Lower lobe of right lung (tissue), 2 donors: ENCODE results near the gene FOXD3. TPM values are rescaled to one million over a fixed set of nuclear protein-coding genes. Genes with fewer than 3 reads are reported as not detected.
A peak's percentile ranks its signal among the peaks of the same experiment; 100 is the strongest.

ENCODE experiments used
- ATAC-seq, 2 donors: fragments of 200-7000 bp; cut with Tn5 transposase; one replicate each; pipeline ENCODE4 v1.9.1; 2020 to 2022; ENCODE audit warnings: mild to moderate bottlenecking in 2 of 2, moderate library complexity in 2 of 2
- DNase-seq: peaks from one replicate; pipeline ENCODE4 v3.0.0-alpha.2; 2020
- H3K27ac ChIP-seq: fragments of 200-600 bp; one replicate; pipeline ENCODE4 v1.8.0; 2022
- H3K27me3 ChIP-seq: fragments of 200-600 bp; one replicate; pipeline ENCODE4 v1.8.0; 2022; ENCODE audit warnings: low read depth
- H3K36me3 ChIP-seq: fragments of 200-600 bp; one replicate; pipeline ENCODE4 v1.8.0; 2022; ENCODE audit warnings: mild to moderate bottlenecking
- H3K4me1 ChIP-seq: fragments of 200-600 bp; one replicate; pipeline ENCODE4 v1.8.0; 2022
- H3K4me3 ChIP-seq: fragments of 200-600 bp; one replicate; pipeline ENCODE4 v1.8.0; 2022; ENCODE audit warnings: mild to moderate bottlenecking
- H3K9me3 ChIP-seq: fragments of 200-600 bp; one replicate; pipeline ENCODE4 v1.8.0; 2022
- CTCF ChIP-seq: fragments of 200-600 bp; IDR thresholded peaks from one replicate; pipeline ENCODE4 v1.8.0; 2022; ENCODE audit warnings: antibody characterized with exemption, mild to moderate bottlenecking
- intact Hi-C: fragments of 100-400 bp; cut with DNase I; formaldehyde crosslinking; loops from one replicate; pipeline ENCODE4 v1.11.0; 2022
- microRNA-seq: library from miRNA; unstranded; fragments of <30 nt; microRNA quantifications from one replicate; pipeline ENCODE4 v1.2.0, GENCODE V29; 2020; ENCODE audit warnings: borderline number of aligned reads
- total RNA-seq: library from RNA; stranded (reverse); fragmentation: NEBNext Ultra II Directional; extraction: Animal tissue kit (Norgen Biotek cat#: 25700); gene quantifications from one replicate; pipeline ENCODE4 v1.2.1, GENCODE V29; 2021
- donor health status: DM: no; HTN: yes; CAD: no; lungs with severe emphysema.

The FOXD3 gene
- total RNA-seq, 1 donor from 2014 or later = not detected

- Histone ChIP-seq H3K27me3 (no peaks in the 10 kb centered on the region), H3K27ac (peak within 1 kb of the TSS; percentile 83), H3K4me1 (peaks cover 14% of the 10 kb centered on the region), H3K4me3 (peak within 1 kb of the TSS; percentile 86), H3K36me3 (peaks cover 16% of the 10 kb centered on the region), H3K9me3 (no peaks in the 10 kb centered on the region)
- DNase-seq (peak; percentile 97), ATAC-seq (peak; percentile 100)
- no peak for TF ChIP-seq CTCF
- intact Hi-C loops = no loop called here
Measured at GRCh38 chr1:63367215-63368103, 45.1 kb downstream of the FOXD3 start, which contains the start of gene ALG6. TSS of gene ALG6 (plus strand) at chr1:63367627. CDS start at chr1:63370978, 3,351 bp downstream.

DNA sequence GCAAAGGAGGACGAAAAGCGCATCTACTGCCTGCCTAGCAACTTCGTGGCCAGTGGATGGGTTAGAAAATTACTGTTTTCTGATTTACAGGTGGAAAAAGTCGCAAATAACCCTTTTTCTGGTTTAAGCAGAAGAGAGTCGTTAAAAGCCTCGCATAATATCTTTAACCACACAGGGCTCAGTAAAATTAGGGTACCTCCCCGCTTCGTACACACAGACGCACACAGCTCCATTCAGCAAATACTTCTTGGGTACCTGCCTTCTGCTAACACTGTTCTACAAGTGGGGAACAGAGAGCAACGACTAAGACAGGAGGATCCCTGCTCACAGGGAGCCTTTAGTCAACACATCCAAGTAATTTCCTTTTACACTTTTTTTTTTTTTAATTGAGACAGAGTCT is 45.8 kb downstream of the FOXD3 start:
- Histone ChIP-seq H3K36me3 (peaks cover 16% of the 10 kb centered on the region), H3K27me3 (no peaks in the 10 kb centered on the region), H3K27ac (peak overlapping the region; percentile 83), H3K4me1 (peaks cover 14% of the 10 kb centered on the region), H3K4me3 (peak overlapping the region; percentile 86), H3K9me3 (no peaks in the 10 kb centered on the region)
- no peak for ATAC-seq
- intact Hi-C loops = no loop called here
- TF ChIP-seq CTCF = no peak
- no peak for DNase-seq

Small RNA genes within 50 kb of the gene (microRNA-seq; reads per million reads assigned to microRNA genes)
- gene MIR6068 = not detected

Other genes with a start within 250 kb of the FOXD3 start
- 11.8 TPM for gene ALG6, start 45.1 kb downstream of the FOXD3 start, total RNA-seq
- 18.5 TPM for gene ITGB3BP, start 200.7 kb downstream of the FOXD3 start, total RNA-seq
- 6.9 TPM for gene EFCAB7, start 201.0 kb downstream of the FOXD3 start, total RNA-seq